ENCODE measurements around the gene CCDC24.

Gene CCDC24

GRCh38 chr1:43992232-43992995 is 1.0 kb downstream of the CCDC24 start:
- no peaks in the 10 kb centered on the region for H3K9me3 ChIP-seq
- no peaks in the 10 kb centered on the region for H3K36me3 ChIP-seq (replicated peaks)
- peaks cover 15% of the 10 kb centered on the region; the same call in 1 of the 2 replicates for H3K4me1 ChIP-seq
- H3K27me3 ChIP-seq (ENCODE audit: low read depth), result no peaks in the 10 kb centered on the region
- in situ Hi-C loops (cut with MboI; ENCODE audit: low sequenced_read_pairs), result no loop called here
- peak in 1 of 2 experiments; percentile 13 for DNase-seq (ENCODE audit: low spot score in 2 of 2)
- H3K4me3 ChIP-seq, result peak overlapping the region; percentile 56

GRCh38 chr1:43993206-43993914 is 2.0 kb downstream of the CCDC24 start:
- Histone ChIP-seq H3K4me1 (peaks cover 15% of the 10 kb centered on the region; the same call in 1 of the 2 replicates), H3K9me3 (no peaks in the 10 kb centered on the region), H3K27me3 (ENCODE audit: low read depth) (no peaks in the 10 kb centered on the region), H3K4me3 (no peak overlapping the region), H3K36me3 (replicated peaks) (no peaks in the 10 kb centered on the region)
- in situ Hi-C loops (cut with MboI; ENCODE audit: low sequenced_read_pairs), result no loop called here
- DNase-seq (ENCODE audit: low spot score in 2 of 2), result no peak

GRCh38 chr1:43994071-43994470 is 2.7 kb downstream of the CCDC24 start:
- no peaks in the 10 kb centered on the region for H3K9me3 ChIP-seq
- no peak for DNase-seq (ENCODE audit: low spot score in 2 of 2)
- H3K27me3 ChIP-seq (ENCODE audit: low read depth), result no peaks in the 10 kb centered on the region
- peaks cover 15% of the 10 kb centered on the region; the same call in 1 of the 2 replicates for H3K4me1 ChIP-seq
- no peaks in the 10 kb centered on the region for H3K36me3 ChIP-seq (replicated peaks)
- H3K4me3 ChIP-seq, result no peak overlapping the region
- in situ Hi-C loops (cut with MboI; ENCODE audit: low sequenced_read_pairs), result no loop called here

GRCh38 chr1:43994794-43995790 is 3.7 kb downstream of the CCDC24 start:
- no peaks in the 10 kb centered on the region for H3K9me3 ChIP-seq
- DNase-seq (ENCODE audit: low spot score in 2 of 2), result peak; percentile 18 to 63
- in situ Hi-C loops (cut with MboI; ENCODE audit: low sequenced_read_pairs), result no loop called here
- H3K4me3 ChIP-seq, result no peak overlapping the region
- H3K4me1 ChIP-seq, result peaks cover 15% of the 10 kb centered on the region; the same call in 1 of the 2 replicates
- 0 out of 2 replicates have a peak, but pooled peaks cover 2% of the 10 kb centered on the region for H3K36me3 ChIP-seq (replicated peaks)
- no peaks in the 10 kb centered on the region for H3K27me3 ChIP-seq (ENCODE audit: low read depth)

- H3K4me3 ChIP-seq, result no peak overlapping the region
- H3K4me1 ChIP-seq, result peaks cover 9% of the 10 kb centered on the region; the same call in 1 of the 2 replicates
- peaks cover 3% of the 10 kb centered on the region; the same call in 1 of the 2 replicates for H3K36me3 ChIP-seq (replicated peaks)
- in situ Hi-C loops (cut with MboI; ENCODE audit: low sequenced_read_pairs), result no loop called here
- H3K9me3 ChIP-seq, result no peaks in the 10 kb centered on the region
- peak in 1 of 2 experiments; percentile 59 for DNase-seq (ENCODE audit: low spot score in 2 of 2)
- no peaks in the 10 kb centered on the region for H3K27me3 ChIP-seq (ENCODE audit: low read depth)
Measured at GRCh38 chr1:43995984-43996732, 4.8 kb downstream of the CCDC24 start.

- no peaks in the 10 kb centered on the region for H3K27me3 ChIP-seq (ENCODE audit: low read depth)
- in situ Hi-C loops (cut with MboI; ENCODE audit: low sequenced_read_pairs), result no loop called here
- DNase-seq (ENCODE audit: low spot score in 2 of 2), result no peak
- H3K4me1 ChIP-seq, result peaks cover 8% of the 10 kb centered on the region; the same call in 1 of the 2 replicates
- H3K9me3 ChIP-seq, result no peaks in the 10 kb centered on the region
- peaks cover 5% of the 10 kb centered on the region; the same call in 1 of the 2 replicates for H3K36me3 ChIP-seq (replicated peaks)
- H3K4me3 ChIP-seq, result no peak overlapping the region
Measured at GRCh38 chr1:43996733-43997115, 5.3 kb downstream of the CCDC24 start.

- H3K27me3 ChIP-seq (ENCODE audit: low read depth), result no peaks in the 10 kb centered on the region
Measured at GRCh38 chr1:43997295-43997999, 6.0 kb downstream of the CCDC24 start.

GRCh38 chr1:43998000-43998378 is 6.6 kb downstream of the CCDC24 start:
- H3K4me1 ChIP-seq, result peaks cover 3% of the 10 kb centered on the region; the same call in 1 of the 2 replicates
- no peaks in the 10 kb centered on the region for H3K9me3 ChIP-seq
- in situ Hi-C loops (cut with MboI; ENCODE audit: low sequenced_read_pairs), result no loop called here
- no peak overlapping the region for H3K4me3 ChIP-seq
- H3K36me3 ChIP-seq (replicated peaks), result peaks cover 5% of the 10 kb centered on the region; the same call in 1 of the 2 replicates
- no peaks in the 10 kb centered on the region for H3K27me3 ChIP-seq (ENCODE audit: low read depth)
- DNase-seq (ENCODE audit: low spot score in 2 of 2), result no peak

More at GRCh38 chr1:43997295-43997999, 6.0 kb downstream of the CCDC24 start:
- DNase-seq (ENCODE audit: low spot score in 2 of 2), result no peak
- in situ Hi-C loops (cut with MboI; ENCODE audit: low sequenced_read_pairs), result no loop called here
- Histone ChIP-seq H3K9me3 (no peaks in the 10 kb centered on the region), H3K36me3 (replicated peaks) (peaks cover 5% of the 10 kb centered on the region; the same call in 1 of the 2 replicates), H3K4me3 (no peak overlapping the region), H3K4me1 (peaks cover 3% of the 10 kb centered on the region; the same call in 1 of the 2 replicates)

- H3K36me3 ChIP-seq (replicated peaks), result peaks cover 5% of the 10 kb centered on the region; the same call in 1 of the 2 replicates
- in situ Hi-C loops (cut with MboI; ENCODE audit: low sequenced_read_pairs), result no loop called here
- H3K9me3 ChIP-seq, result no peaks in the 10 kb centered on the region
- H3K27me3 ChIP-seq (ENCODE audit: low read depth), result no peaks in the 10 kb centered on the region
- H3K4me1 ChIP-seq, result peaks cover 3% of the 10 kb centered on the region; the same call in 1 of the 2 replicates
- DNase-seq (ENCODE audit: low spot score in 2 of 2), result no peak
- H3K4me3 ChIP-seq, result no peak overlapping the region
Measured at GRCh38 chr1:43999455-43999854, 8.1 kb downstream of the CCDC24 start.

- peaks cover 6% of the 10 kb centered on the region for H3K36me3 ChIP-seq (replicated peaks)
- H3K4me1 ChIP-seq, result peaks cover 3% of the 10 kb centered on the region; the same call in 1 of the 2 replicates
- H3K27me3 ChIP-seq (ENCODE audit: low read depth), result no peaks in the 10 kb centered on the region
- in situ Hi-C loops (cut with MboI; ENCODE audit: low sequenced_read_pairs), result no loop called here
- no peaks in the 10 kb centered on the region for H3K9me3 ChIP-seq
- no peak overlapping the region for H3K4me3 ChIP-seq
- no peak for DNase-seq (ENCODE audit: low spot score in 2 of 2)
Measured at GRCh38 chr1:44000122-44000665, 8.8 kb downstream of the CCDC24 start.

- H3K36me3 ChIP-seq (replicated peaks), result peaks cover 9% of the 10 kb centered on the region
- H3K27me3 ChIP-seq (ENCODE audit: low read depth), result no peaks in the 10 kb centered on the region
- in situ Hi-C loops (cut with MboI; ENCODE audit: low sequenced_read_pairs), result no loop called here
- H3K9me3 ChIP-seq, result no peaks in the 10 kb centered on the region
- no peak overlapping the region for H3K4me3 ChIP-seq
- DNase-seq (ENCODE audit: low spot score in 2 of 2), result no peak
- H3K4me1 ChIP-seq, result no peaks in the 10 kb centered on the region
Measured at GRCh38 chr1:44002165-44002564, 10.8 kb downstream of the CCDC24 start.

GRCh38 chr1:44002606-44003157 is 11.3 kb downstream of the CCDC24 start:
- Histone ChIP-seq H3K9me3 (no peaks in the 10 kb centered on the region), H3K27me3 (ENCODE audit: low read depth) (no peaks in the 10 kb centered on the region), H3K36me3 (replicated peaks) (peaks cover 9% of the 10 kb centered on the region), H3K4me3 (no peak overlapping the region), H3K4me1 (no peaks in the 10 kb centered on the region)
- in situ Hi-C loops (cut with MboI; ENCODE audit: low sequenced_read_pairs), result no loop called here
- DNase-seq (ENCODE audit: low spot score in 2 of 2), result no peak

Measured in HAP-1 (cell line).